LNCAP (cell line): ENCODE data around the gene KAT8.

ENCODE experiments used
- TF ChIP-seq, protein P1 (sequence below): fragments of 450-650 bp; IDR thresholded peaks from 2 replicates; pipeline ENCODE4 v1.5.1; 2017; ENCODE audit warnings: mild to moderate bottlenecking

The KAT8 gene

DNA sequence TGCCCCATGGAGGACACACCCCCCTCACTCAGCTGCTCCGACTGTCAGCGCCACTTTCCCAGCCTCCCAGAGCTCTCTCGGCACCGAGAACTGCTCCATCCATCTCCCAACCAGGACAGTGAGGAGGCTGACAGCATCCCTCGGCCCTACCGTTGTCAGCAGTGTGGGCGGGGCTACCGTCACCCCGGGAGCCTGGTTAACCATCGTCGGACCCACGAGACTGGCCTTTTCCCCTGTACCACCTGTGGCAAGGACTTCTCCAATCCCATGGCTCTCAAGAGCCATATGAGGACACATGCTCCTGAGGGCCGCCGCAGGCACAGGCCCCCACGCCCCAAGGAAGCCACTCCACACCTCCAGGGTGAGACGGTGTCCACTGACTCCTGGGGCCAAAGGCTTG lies 41.1 kb upstream of the KAT8 start:
- TF ChIP-seq, protein P1, sequence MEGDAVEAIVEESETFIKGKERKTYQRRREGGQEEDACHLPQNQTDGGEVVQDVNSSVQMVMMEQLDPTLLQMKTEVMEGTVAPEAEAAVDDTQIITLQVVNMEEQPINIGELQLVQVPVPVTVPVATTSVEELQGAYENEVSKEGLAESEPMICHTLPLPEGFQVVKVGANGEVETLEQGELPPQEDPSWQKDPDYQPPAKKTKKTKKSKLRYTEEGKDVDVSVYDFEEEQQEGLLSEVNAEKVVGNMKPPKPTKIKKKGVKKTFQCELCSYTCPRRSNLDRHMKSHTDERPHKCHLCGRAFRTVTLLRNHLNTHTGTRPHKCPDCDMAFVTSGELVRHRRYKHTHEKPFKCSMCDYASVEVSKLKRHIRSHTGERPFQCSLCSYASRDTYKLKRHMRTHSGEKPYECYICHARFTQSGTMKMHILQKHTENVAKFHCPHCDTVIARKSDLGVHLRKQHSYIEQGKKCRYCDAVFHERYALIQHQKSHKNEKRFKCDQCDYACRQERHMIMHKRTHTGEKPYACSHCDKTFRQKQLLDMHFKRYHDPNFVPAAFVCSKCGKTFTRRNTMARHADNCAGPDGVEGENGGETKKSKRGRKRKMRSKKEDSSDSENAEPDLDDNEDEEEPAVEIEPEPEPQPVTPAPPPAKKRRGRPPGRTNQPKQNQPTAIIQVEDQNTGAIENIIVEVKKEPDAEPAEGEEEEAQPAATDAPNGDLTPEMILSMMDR = no peak

DNA sequence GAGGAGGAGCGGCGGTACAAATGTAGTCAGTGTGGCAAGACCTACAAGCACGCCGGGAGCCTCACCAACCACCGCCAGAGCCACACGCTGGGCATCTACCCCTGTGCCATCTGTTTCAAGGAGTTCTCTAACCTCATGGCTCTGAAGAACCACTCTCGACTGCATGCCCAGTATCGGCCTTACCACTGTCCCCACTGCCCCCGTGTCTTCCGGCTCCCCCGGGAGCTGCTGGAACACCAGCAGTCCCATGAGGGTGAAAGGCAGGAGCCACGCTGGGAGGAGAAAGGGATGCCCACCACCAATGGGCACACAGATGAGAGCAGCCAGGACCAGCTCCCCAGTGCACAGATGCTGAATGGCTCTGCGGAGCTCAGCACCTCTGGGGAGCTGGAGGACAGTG lies 40.4 kb upstream of the KAT8 start:
- TF ChIP-seq, protein P1 = no peak

DNA sequence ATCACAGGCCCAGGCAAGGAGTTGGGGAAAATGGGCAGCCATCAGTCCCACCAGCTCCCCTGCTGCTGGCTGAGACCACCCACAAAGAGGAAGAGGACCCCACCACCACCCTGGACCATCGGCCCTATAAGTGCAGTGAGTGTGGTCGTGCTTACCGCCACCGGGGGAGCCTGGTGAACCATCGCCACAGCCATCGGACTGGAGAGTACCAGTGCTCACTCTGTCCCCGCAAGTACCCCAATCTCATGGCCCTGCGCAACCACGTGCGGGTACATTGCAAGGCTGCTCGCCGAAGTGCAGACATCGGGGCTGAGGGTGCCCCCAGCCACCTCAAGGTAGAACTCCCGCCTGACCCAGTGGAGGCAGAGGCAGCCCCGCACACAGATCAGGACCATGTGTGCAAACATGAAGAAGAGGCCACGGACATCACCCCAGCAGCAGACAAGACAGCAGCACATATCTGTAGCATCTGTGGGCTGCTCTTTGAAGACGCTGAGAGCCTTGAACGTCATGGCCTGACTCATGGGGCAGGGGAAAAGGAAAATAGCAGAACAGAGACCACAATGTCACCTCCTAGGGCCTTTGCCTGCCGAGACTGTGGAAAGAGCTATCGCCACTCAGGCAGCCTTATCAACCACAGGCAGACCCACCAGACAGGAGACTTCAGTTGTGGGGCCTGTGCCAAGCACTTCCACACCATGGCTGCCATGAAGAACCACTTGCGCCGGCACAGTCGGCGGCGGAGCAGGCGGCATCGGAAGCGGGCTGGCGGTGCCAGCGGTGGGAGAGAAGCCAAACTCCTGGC lies 39.7 kb upstream of the KAT8 start:
- TF ChIP-seq, protein P1 = no peak

DNA sequence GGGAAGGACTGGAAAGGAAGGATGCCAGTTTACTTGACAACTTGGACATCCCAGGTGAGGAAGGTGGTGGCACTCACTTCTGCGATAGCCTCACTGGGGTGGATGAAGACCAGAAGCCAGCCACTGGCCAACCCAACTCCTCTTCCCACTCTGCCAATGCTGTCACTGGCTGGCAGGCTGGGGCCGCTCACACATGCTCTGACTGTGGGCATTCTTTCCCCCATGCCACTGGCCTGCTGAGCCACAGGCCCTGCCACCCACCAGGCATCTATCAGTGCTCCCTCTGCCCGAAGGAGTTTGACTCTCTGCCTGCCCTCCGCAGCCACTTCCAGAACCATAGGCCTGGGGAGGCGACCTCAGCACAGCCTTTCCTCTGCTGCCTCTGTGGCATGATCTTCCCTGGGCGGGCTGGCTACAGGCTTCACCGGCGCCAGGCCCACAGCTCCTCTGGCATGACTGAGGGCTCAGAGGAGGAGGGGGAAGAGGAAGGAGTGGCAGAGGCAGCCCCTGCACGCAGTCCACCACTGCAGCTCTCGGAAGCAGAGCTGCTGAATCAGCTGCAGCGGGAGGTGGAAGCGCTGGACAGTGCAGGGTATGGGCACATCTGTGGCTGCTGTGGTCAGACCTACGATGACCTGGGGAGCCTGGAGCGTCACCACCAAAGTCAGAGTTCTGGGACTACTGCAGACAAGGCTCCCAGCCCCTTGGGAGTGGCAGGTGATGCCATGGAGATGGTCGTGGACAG lies 38.7 kb upstream of the KAT8 start:
- TF ChIP-seq, protein P1 = no peak

DNA sequence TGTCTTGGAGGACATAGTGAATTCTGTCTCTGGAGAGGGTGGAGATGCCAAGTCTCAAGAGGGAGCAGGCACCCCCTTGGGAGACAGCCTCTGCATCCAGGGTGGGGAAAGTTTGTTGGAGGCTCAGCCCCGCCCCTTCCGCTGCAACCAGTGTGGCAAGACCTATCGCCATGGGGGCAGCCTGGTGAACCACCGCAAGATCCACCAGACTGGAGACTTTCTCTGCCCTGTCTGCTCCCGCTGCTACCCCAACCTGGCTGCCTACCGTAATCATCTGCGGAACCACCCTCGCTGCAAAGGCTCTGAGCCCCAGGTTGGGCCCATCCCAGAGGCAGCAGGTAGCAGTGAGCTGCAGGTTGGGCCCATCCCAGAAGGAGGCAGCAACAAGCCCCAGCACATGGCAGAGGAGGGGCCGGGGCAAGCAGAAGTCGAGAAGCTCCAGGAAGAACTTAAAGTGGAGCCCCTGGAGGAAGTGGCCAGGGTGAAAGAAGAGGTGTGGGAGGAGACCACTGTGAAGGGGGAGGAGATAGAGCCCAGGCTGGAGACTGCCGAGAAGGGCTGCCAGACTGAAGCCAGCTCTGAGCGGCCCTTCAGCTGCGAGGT lies 38.0 kb upstream of the KAT8 start:
- TF ChIP-seq, protein P1 = no peak

DNA sequence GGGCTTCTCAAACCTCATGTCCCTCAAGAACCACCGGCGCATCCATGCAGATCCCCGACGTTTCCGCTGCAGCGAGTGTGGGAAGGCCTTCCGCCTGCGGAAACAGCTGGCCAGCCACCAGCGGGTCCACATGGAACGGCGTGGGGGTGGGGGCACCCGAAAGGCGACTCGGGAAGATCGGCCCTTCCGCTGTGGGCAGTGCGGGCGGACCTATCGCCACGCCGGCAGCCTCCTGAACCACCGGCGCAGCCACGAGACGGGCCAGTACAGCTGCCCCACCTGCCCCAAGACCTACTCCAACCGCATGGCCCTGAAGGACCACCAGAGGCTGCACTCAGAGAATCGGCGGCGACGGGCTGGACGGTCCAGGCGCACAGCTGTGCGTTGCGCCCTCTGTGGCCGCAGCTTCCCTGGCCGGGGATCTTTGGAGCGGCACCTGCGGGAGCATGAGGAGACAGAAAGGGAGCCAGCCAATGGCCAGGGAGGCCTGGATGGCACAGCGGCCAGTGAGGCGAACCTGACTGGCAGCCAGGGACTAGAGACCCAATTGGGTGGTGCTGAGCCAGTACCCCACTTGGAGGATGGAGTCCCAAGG lies 37.3 kb upstream of the KAT8 start:
- TF ChIP-seq, protein P1 = no peak

DNA sequence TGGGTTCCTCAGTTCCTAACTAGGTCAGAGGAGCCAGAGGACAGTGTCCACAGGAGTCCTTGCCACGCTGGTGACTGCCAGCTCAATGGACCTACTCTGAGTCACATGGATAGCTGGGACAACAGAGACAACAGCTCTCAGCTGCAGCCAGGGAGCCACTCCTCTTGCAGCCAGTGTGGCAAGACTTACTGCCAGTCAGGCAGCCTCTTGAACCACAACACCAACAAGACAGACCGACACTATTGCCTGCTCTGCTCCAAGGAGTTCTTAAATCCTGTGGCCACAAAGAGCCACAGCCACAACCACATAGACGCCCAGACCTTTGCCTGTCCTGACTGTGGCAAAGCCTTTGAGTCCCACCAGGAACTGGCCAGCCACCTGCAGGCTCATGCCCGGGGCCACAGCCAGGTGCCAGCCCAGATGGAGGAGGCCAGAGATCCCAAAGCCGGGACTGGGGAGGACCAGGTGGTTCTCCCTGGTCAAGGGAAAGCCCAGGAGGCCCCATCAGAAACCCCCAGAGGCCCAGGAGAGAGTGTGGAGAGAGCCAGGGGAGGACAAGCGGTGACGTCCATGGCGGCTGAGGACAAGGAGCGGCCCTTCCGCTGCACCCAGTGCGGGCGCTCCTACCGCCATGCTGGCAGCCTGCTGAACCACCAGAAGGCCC lies 36.6 kb upstream of the KAT8 start:
- TF ChIP-seq, protein P1 = no peak
